ENCODE data around the gene PABPN1L. TPM values are rescaled to one million over a fixed set of nuclear protein-coding genes. Genes with fewer than 3 reads are reported as not detected.

The PABPN1L gene
- total and polyA plus RNA-seq, 9 of the 15 experiments (the other 6 are each of a cell fraction or from before 2014, with no cell fraction given), result 0.11 to 0.32 TPM; not detected in 7

DNA sequence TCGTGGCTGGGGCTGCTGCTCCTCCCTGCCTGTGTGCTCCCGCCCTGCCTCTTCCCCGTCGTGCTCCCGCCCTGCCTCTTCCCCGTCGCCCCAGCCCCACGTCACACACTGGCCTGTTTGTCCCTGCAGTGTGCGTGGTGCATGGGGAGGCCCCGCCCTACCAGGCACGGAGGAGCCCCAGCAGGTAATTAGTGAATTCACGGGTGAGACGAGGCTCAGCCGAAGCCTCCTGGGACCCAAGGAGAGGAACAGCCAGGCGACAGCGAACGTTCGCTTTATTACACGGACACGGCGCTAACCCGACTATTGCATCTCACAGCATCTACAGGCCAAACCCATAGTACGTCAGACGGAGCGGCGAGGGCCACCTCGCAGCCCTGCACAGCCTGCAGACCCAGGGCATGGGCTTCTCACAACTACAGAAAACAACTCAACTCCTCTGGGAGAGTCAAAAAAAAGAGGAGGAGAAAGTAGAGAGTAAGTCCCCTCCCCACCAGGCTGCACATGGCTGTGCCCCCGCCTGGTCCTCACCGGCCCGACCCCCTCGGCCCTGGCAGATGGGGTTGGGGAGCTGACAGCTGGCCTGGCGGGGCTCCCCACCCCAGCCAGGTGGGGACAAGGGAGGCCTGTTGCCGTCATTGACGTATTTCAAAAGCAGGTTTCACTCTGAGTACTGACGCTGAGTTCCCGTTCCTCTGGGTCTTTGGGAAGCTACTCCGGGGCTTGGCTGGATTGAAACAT is 4.3 kb upstream of the PABPN1L start (continued):
- TF ChIP-seq ELF1 (tag; IDR thresholded peaks at IDR 0.05), result no peak
- TF ChIP-seq ZNF561 (CRISPR knock-in tag; conservative IDR thresholded peaks at IDR 0.05), result no peak
- TF ChIP-seq PCBP1 (IDR thresholded peaks at IDR 0.05; ENCODE audit: low read depth, low read length, poor library complexity, severe bottlenecking), result no peak
- TF ChIP-seq DACH1 (IDR thresholded peaks at IDR 0.05; ENCODE audit: partially characterized antibody), result no peak
- no peak for TF ChIP-seq GABPA (tag; conservative IDR thresholded peaks at IDR 0.05; ENCODE audit: low read depth)
- no peak for TF ChIP-seq MTA3 (IDR thresholded peaks at IDR 0.05; ENCODE audit: borderline replicate concordance)
- TF ChIP-seq CREB3L1 (IDR thresholded peaks at IDR 0.05; ENCODE audit: borderline replicate concordance, low read depth), result no peak
- TF ChIP-seq MLLT1 (IDR thresholded peaks at IDR 0.05), result no peak
- TF ChIP-seq ESRRB (CRISPR knock-in tag; IDR thresholded peaks at IDR 0.05; ENCODE audit: borderline replicate concordance), result no peak
- TF ChIP-seq OTX1 (CRISPR knock-in tag; IDR thresholded peaks at IDR 0.05), result no peak
- TF ChIP-seq ZSCAN32 (CRISPR knock-in tag; IDR thresholded peaks at IDR 0.05), result no peak
- TF ChIP-seq ZC3H11A (IDR thresholded peaks at IDR 0.05; ENCODE audit: low read depth, low read length), result no peak
- TF ChIP-seq CHCHD3 (CRISPR knock-in tag; IDR thresholded peaks at IDR 0.05), result no peak
- peak; percentile 88 for TF ChIP-seq MTA1 (IDR thresholded peaks at IDR 0.05; ENCODE audit: borderline replicate concordance)
- no peak for TF ChIP-seq ZNF280A (IDR thresholded peaks at IDR 0.05; ENCODE audit: low read depth, partially characterized antibody)
- TF ChIP-seq ZBTB2 (IDR thresholded peaks at IDR 0.05), result no peak
- TF ChIP-seq KLF16 (IDR thresholded peaks at IDR 0.05), result no peak
- TF ChIP-seq SMAD4 (CRISPR knock-in tag; conservative IDR thresholded peaks at IDR 0.05), result no peak
- no peak for TF ChIP-seq CGGBP1 (CRISPR knock-in tag; IDR thresholded peaks at IDR 0.05)
- no peak for TF ChIP-seq NR2F6 (CRISPR knock-in tag; IDR thresholded peaks at IDR 0.05)
- no peak for TF ChIP-seq HEY1 (CRISPR knock-in tag; IDR thresholded peaks at IDR 0.05; ENCODE audit: borderline replicate concordance)
- TF ChIP-seq MBD2 (IDR thresholded peaks at IDR 0.05; ENCODE audit: borderline replicate concordance, low read depth), result no peak
- no peak for TF ChIP-seq ZFPM2 (CRISPR knock-in tag; IDR thresholded peaks at IDR 0.05)

All from K562 (cell line).